HL-60 (cell line): ENCODE data around the gene UCMA.
"Not testable (repeated sequence)": the region's sequence is repeated elsewhere in the genome, so short reads cannot be mapped to it uniquely, and the experiment has no call there.

Experiments used
- DNase-seq, 2 experiments: peaks; one replicate each; pipeline ENCODE4 v3.0.0-alpha.2; 2010 to 2020; ENCODE audit warnings: low read depth in 1 of 2, low spot score in 1 of 2
- H3K27ac ChIP-seq: fragments of 250-450 bp; sonication (Bioruptor Pico); replicated peaks from 2 replicates; pipeline ENCODE4 v1.5.1; 2020; ENCODE audit warnings: mild to moderate bottlenecking, moderate library complexity
- H3K27me3 ChIP-seq: fragments of 250-450 bp; sonication (Bioruptor Pico); 2 replicates; pipeline ENCODE4 v1.5.1; 2021; ENCODE audit warnings: mild to moderate bottlenecking, moderate library complexity; ENCODE audit not compliant: insufficient read depth, poor library complexity, severe bottlenecking
- H3K4me3 ChIP-seq: replicated peaks from 2 replicates; pipeline ENCODE4 v1.5.1; 2011; ENCODE audit warnings: mild to moderate bottlenecking, control low read depth, low read length; ENCODE audit not compliant: insufficient read depth
- CTCF ChIP-seq: IDR thresholded peaks from one replicate; pipeline ENCODE4 v1.5.1; 2011; ENCODE audit warnings: low read length, control low read depth, inconsistent platforms; ENCODE audit not compliant: insufficient read depth
- GABPA ChIP-seq: IDR thresholded peaks from 2 replicates; pipeline ENCODE4 v1.6.1; 2012; ENCODE audit warnings: low read depth
- POLR2AphosphoS5 ChIP-seq: IDR thresholded peaks from 2 replicates; pipeline ENCODE4 v1.6.1; 2012; ENCODE audit warnings: low read depth
- SPI1 ChIP-seq: IDR thresholded peaks from 2 replicates; pipeline ENCODE4 v1.6.1; 2012; ENCODE audit warnings: low read depth, mild to moderate bottlenecking, borderline replicate concordance
- TF ChIP-seq, protein P1 (sequence below): IDR thresholded peaks from 2 replicates; pipeline ENCODE4 v1.6.1; 2012; ENCODE audit warnings: low read depth; ENCODE audit not compliant: insufficient replicate concordance

Gene UCMA

GRCh38 chr10:13238271-13239077 is 4.3 kb upstream of the UCMA start:
- Histone ChIP-seq H3K27me3 (no peaks in the 10 kb centered on the region), H3K27ac (no peak overlapping the region), H3K4me3 (no peak overlapping the region)
- TF ChIP-seq, protein P1, sequence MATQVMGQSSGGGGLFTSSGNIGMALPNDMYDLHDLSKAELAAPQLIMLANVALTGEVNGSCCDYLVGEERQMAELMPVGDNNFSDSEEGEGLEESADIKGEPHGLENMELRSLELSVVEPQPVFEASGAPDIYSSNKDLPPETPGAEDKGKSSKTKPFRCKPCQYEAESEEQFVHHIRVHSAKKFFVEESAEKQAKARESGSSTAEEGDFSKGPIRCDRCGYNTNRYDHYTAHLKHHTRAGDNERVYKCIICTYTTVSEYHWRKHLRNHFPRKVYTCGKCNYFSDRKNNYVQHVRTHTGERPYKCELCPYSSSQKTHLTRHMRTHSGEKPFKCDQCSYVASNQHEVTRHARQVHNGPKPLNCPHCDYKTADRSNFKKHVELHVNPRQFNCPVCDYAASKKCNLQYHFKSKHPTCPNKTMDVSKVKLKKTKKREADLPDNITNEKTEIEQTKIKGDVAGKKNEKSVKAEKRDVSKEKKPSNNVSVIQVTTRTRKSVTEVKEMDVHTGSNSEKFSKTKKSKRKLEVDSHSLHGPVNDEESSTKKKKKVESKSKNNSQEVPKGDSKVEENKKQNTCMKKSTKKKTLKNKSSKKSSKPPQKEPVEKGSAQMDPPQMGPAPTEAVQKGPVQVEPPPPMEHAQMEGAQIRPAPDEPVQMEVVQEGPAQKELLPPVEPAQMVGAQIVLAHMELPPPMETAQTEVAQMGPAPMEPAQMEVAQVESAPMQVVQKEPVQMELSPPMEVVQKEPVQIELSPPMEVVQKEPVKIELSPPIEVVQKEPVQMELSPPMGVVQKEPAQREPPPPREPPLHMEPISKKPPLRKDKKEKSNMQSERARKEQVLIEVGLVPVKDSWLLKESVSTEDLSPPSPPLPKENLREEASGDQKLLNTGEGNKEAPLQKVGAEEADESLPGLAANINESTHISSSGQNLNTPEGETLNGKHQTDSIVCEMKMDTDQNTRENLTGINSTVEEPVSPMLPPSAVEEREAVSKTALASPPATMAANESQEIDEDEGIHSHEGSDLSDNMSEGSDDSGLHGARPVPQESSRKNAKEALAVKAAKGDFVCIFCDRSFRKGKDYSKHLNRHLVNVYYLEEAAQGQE: no peak
- TF ChIP-seq GABPA: no peak
- DNase-seq: no peak

GRCh38 chr10:13236638-13237037 is 2.5 kb upstream of the UCMA start:
- no peaks in the 10 kb centered on the region for H3K27me3 ChIP-seq
- TF ChIP-seq SPI1 (no peak), POLR2AphosphoS5 (no peak), CTCF (no peak), GABPA (no peak)
- TF ChIP-seq, protein P1: no peak
- H3K4me3 ChIP-seq: no peak overlapping the region
- H3K27ac ChIP-seq: no peak overlapping the region
- DNase-seq: no peak

GRCh38 chr10:13234736-13235135 is 562 bp upstream of the UCMA start:
- not testable (repeated sequence) for H3K4me3 ChIP-seq, H3K27ac ChIP-seq, H3K27me3 ChIP-seq, DNase-seq

DNA sequence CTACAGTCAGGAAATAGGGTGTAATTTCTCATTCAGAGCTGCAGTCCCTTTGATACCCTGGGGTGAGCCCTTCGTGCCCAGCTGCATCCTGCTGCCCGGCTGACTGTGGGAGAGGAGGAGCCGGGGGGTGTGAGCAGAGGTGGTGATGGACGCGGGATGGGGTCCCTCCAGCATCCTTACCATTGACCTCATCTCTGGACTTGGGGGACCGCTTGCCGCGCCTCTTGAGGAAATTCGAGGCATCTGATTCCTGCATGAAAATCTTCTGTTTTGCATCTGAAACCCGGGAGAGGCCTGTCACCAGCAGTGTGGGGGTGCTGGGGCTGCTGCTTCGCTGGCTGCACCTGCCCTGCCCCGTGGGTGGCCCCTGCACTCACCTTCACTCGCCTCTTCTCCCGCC is 816 bp downstream of the UCMA start:
- no peak overlapping the region for H3K27ac ChIP-seq
- no peak for TF ChIP-seq SPI1
- H3K4me3 ChIP-seq: no peak overlapping the region
- no peaks in the 10 kb centered on the region for H3K27me3 ChIP-seq
- DNase-seq: no peak

DNA sequence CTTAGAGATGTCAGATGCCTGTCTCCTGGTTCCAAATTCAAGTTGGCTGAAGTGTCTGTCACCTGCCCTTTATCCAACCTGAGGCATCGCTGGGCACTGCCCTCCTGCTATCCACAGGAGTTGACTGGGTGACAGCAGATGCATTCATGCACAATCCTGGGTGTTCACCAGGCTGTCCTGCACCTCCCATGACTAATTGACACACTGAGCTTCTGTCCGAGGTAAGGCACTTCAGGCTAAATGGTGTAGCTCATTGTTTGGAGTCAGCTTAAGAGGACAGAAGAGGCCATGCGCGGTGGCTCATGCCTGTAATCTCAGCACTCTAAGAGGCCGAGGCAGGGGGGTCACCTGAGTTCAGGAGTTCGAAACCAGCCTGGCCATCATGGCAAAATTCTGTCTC is 2.4 kb downstream of the UCMA start:
- H3K27me3 ChIP-seq: no peaks in the 10 kb centered on the region
- TF ChIP-seq SPI1 (no peak), POLR2AphosphoS5 (no peak), GABPA (no peak), CTCF (no peak)
- TF ChIP-seq, protein P1: no peak
- no peak overlapping the region for H3K27ac ChIP-seq
- H3K4me3 ChIP-seq: no peak overlapping the region
- DNase-seq: no peak
